Measurements from ENCODE around the gene ASIC5. TPM values are rescaled to one million over a fixed set of nuclear protein-coding genes. Genes with fewer than 3 reads are reported as not detected.

ASIC5 gene
- total and polyA plus RNA-seq, 2 donors (not counting 1 experiment from before 2014, with no cell fraction given): not detected

GRCh38 chr4:155878611-155879010 is 12.5 kb upstream of the ASIC5 start:
- Histone ChIP-seq H3K27me3 (replicated peaks in 1 of 4; ENCODE audit: control extremely low read depth in 1 of 4, control insufficient read depth in 3 of 4, insufficient read depth in 4 of 4, low read length in 3 of 4) (no peaks in the 10 kb centered on the region), H3K4me1 (ENCODE audit: control insufficient read depth in 2 of 2, insufficient read depth in 2 of 2, low read length in 2 of 2) (no peaks in the 10 kb centered on the region), H4K20me1 (ENCODE audit: control insufficient read depth, insufficient read depth, low read length, poor library complexity, severe bottlenecking) (no peaks in the 10 kb centered on the region), H3K9me3 (ENCODE audit: control extremely low read depth in 1 of 3, control insufficient read depth in 2 of 3, insufficient read depth in 1 of 3, low read length in 2 of 3) (peaks cover 0 to 3% (median 2%) of the 10 kb centered on the region in 3 donors), H3K4me2 (replicated peaks; ENCODE audit: low read depth, low read length, poor library complexity, severe bottlenecking) (no peak overlapping the region), H2AFZ (ENCODE audit: insufficient read depth, low read depth, low read length, poor library complexity, severe bottlenecking) (no peak overlapping the region), H3K36me3 (replicated peaks in 1 of 2; ENCODE audit: control extremely low read depth in 1 of 2, control insufficient read depth in 1 of 2, extremely low read depth in 1 of 2, insufficient read depth in 2 of 2, low read length in 1 of 2) (no peaks in the 10 kb centered on the region), H3K27ac (ENCODE audit: low read length in 2 of 2) (no peak overlapping the region), H3K4me3 (ENCODE audit: control extremely low read depth in 1 of 5, extremely low read depth in 1 of 5, insufficient read depth in 1 of 5, low read depth in 2 of 5, low read length in 4 of 5) (no peak overlapping the region), H3K9ac (ENCODE audit: low read length) (no peak overlapping the region), H3K79me2 (ENCODE audit: control insufficient read depth, insufficient read depth, low read length) (no peaks in the 10 kb centered on the region)
- DNase-seq (no peak), ATAC-seq (ENCODE audit: low read depth) (no peak)
- 36% methylated on average over 2 of the region's 2 CpGs for WGBS (ENCODE audit: insufficient coverage)
- no peak overlapping the region for H3K4me3 Mint-ChIP-seq
- no peaks in the 10 kb centered on the region for H3K4me1 Mint-ChIP-seq
- TF ChIP-seq CTCF (IDR thresholded peaks at IDR 0.05) (no peak), EZH2 (IDR thresholded peaks at IDR 0.05; ENCODE audit: borderline replicate concordance, insufficient read depth, low read depth, low read length, poor library complexity, severe bottlenecking) (no peak)
- H3K27me3 Mint-ChIP-seq: no peaks in the 10 kb centered on the region
- intact Hi-C loops (cut with micrococcal nuclease): no loop called here
- CTCF ChIA-PET: no interaction called here
- POLR2A ChIA-PET: no interaction called here
- H3K27ac Mint-ChIP-seq: no peak overlapping the region
- H3K9me3 Mint-ChIP-seq (ENCODE audit: insufficient read depth): peaks cover 7% of the 10 kb centered on the region

- H3K4me1 Mint-ChIP-seq: no peaks in the 10 kb centered on the region
Observed at GRCh38 chr4:155877971-155878370, 11.9 kb upstream of the ASIC5 start.

More at GRCh38 chr4:155877971-155878370, 11.9 kb upstream of the ASIC5 start:
- Mint-ChIP-seq H3K9me3 (ENCODE audit: insufficient read depth) (peaks cover 7% of the 10 kb centered on the region), H3K27ac (no peak overlapping the region), H3K4me3 (no peak overlapping the region), H3K27me3 (no peaks in the 10 kb centered on the region)
- no peaks in the 10 kb centered on the region for H3K79me2 ChIP-seq (ENCODE audit: control insufficient read depth, insufficient read depth, low read length)
- H3K4me1 ChIP-seq (ENCODE audit: control insufficient read depth in 2 of 2, insufficient read depth in 2 of 2, low read length in 2 of 2): no peaks in the 10 kb centered on the region
- POLR2A ChIA-PET: no interaction called here
- peaks cover 0 to 3% (median 2%) of the 10 kb centered on the region in 3 donors for H3K9me3 ChIP-seq (ENCODE audit: control extremely low read depth in 1 of 3, control insufficient read depth in 2 of 3, insufficient read depth in 1 of 3, low read length in 2 of 3)
- no peak overlapping the region for H3K4me3 ChIP-seq (ENCODE audit: control extremely low read depth in 1 of 5, extremely low read depth in 1 of 5, insufficient read depth in 1 of 5, low read depth in 2 of 5, low read length in 4 of 5)
- DNase-seq (no peak), ATAC-seq (ENCODE audit: low read depth) (no peak)
- CTCF ChIA-PET: no interaction called here
- H3K27me3 ChIP-seq (replicated peaks in 1 of 4; ENCODE audit: control extremely low read depth in 1 of 4, control insufficient read depth in 3 of 4, insufficient read depth in 4 of 4, low read length in 3 of 4): no peaks in the 10 kb centered on the region
- no peak for TF ChIP-seq EZH2 (IDR thresholded peaks at IDR 0.05; ENCODE audit: borderline replicate concordance, insufficient read depth, low read depth, low read length, poor library complexity, severe bottlenecking)
- no peak for TF ChIP-seq CTCF (IDR thresholded peaks at IDR 0.05)
- H3K4me2 ChIP-seq (replicated peaks; ENCODE audit: low read depth, low read length, poor library complexity, severe bottlenecking): no peak overlapping the region
- H3K27ac ChIP-seq (ENCODE audit: low read length in 2 of 2): no peak overlapping the region
- intact Hi-C loops (cut with micrococcal nuclease): no loop called here
- H2AFZ ChIP-seq (ENCODE audit: insufficient read depth, low read depth, low read length, poor library complexity, severe bottlenecking): no peak overlapping the region
- H4K20me1 ChIP-seq (ENCODE audit: control insufficient read depth, insufficient read depth, low read length, poor library complexity, severe bottlenecking): no peaks in the 10 kb centered on the region
- H3K36me3 ChIP-seq (replicated peaks in 1 of 2; ENCODE audit: control extremely low read depth in 1 of 2, control insufficient read depth in 1 of 2, extremely low read depth in 1 of 2, insufficient read depth in 2 of 2, low read length in 1 of 2): no peaks in the 10 kb centered on the region
- H3K9ac ChIP-seq (ENCODE audit: low read length): no peak overlapping the region
- WGBS (ENCODE audit: insufficient coverage): 100% methylated on average over 2 of the region's 4 CpGs

Measured in B cell (primary cell).